Memory B cell (primary cell): ENCODE measurements around the gene CLEC2D.
"Not testable (repeated sequence)": the region's sequence is repeated elsewhere in the genome, so short reads cannot be mapped to it uniquely, and the experiment has no call there.

Source experiments
- ATAC-seq: fragments of 150-1000 bp; cut with Tn5 transposase; 2 replicates; pipeline ENCODE4 v1.10.0; 2021; ENCODE audit warnings: low read depth, mild to moderate bottlenecking, moderate library complexity
- DNase-seq, 2 donors: peaks; one replicate each; pipeline ENCODE4 v3.0.0; 2022; ENCODE audit warnings: low spot score in 2 of 2
- H3K27ac Mint-ChIP-seq: one replicate; pipeline ENCODE4 v1.8.0; 2022; ENCODE audit warnings: mild to moderate bottlenecking, moderate library complexity, mixed read lengths
- H3K27me3 Mint-ChIP-seq: one replicate; pipeline ENCODE4 v1.8.0; 2022; ENCODE audit warnings: mixed read lengths
- H3K36me3 Mint-ChIP-seq: one replicate; pipeline ENCODE4 v1.8.0; 2022; ENCODE audit warnings: mild to moderate bottlenecking, mixed read lengths
- H3K4me1 Mint-ChIP-seq: one replicate; pipeline ENCODE4 v1.8.0; 2022; ENCODE audit warnings: mixed read lengths
- H3K4me3 Mint-ChIP-seq: one replicate; pipeline ENCODE4 v1.8.0; 2022; ENCODE audit warnings: mild to moderate bottlenecking, moderate library complexity, mixed read lengths
- H3K9me3 Mint-ChIP-seq: one replicate; pipeline ENCODE4 v1.8.0; 2022; ENCODE audit warnings: mixed read lengths

The CLEC2D gene

GRCh38 chr12:9672340-9672739, 2.8 kb downstream of the CLEC2D start:
- not testable (repeated sequence) for ATAC-seq, H3K9me3 Mint-ChIP-seq, DNase-seq, H3K27me3 Mint-ChIP-seq
- H3K36me3 Mint-ChIP-seq: peaks cover 29% of the 10 kb centered on the region
- H3K27ac Mint-ChIP-seq: peak overlapping the region; percentile 91
- peaks cover 70% of the 10 kb centered on the region for H3K4me1 Mint-ChIP-seq
- H3K4me3 Mint-ChIP-seq: peak overlapping the region; percentile 86

- Mint-ChIP-seq H3K9me3 (peaks cover 2% of the 10 kb centered on the region), H3K36me3 (peaks cover 36% of the 10 kb centered on the region), H3K4me1 (peaks cover 64% of the 10 kb centered on the region), H3K27me3 (no peaks in the 10 kb centered on the region), H3K27ac (peak overlapping the region; percentile 91), H3K4me3 (peak overlapping the region; percentile 86)
- peak; percentile 64 for ATAC-seq
- no peak for DNase-seq
These were observed 4.1 kb downstream of the CLEC2D start for GRCh38 chr12:9673404-9674225.

GRCh38 chr12:9674226-9674590, 4.7 kb downstream of the CLEC2D start:
- H3K4me3 Mint-ChIP-seq: peak overlapping the region; percentile 79
- H3K9me3 Mint-ChIP-seq: peaks cover 2% of the 10 kb centered on the region
- no peak for DNase-seq
- ATAC-seq: peak; percentile 31
- H3K36me3 Mint-ChIP-seq: peaks cover 38% of the 10 kb centered on the region
- peak overlapping the region; percentile 91 for H3K27ac Mint-ChIP-seq
- peaks cover 62% of the 10 kb centered on the region for H3K4me1 Mint-ChIP-seq
- no peaks in the 10 kb centered on the region for H3K27me3 Mint-ChIP-seq

GRCh38 chr12:9682508-9682907, 13.0 kb downstream of the CLEC2D start:
- Mint-ChIP-seq H3K27ac (peak overlapping the region; percentile 48), H3K4me1 (peaks cover 34% of the 10 kb centered on the region)
- not testable (repeated sequence) for ATAC-seq

GRCh38 chr12:9682949-9683348, 13.4 kb downstream of the CLEC2D start:
- not testable (repeated sequence) for H3K27me3 Mint-ChIP-seq, DNase-seq, H3K4me3 Mint-ChIP-seq, ATAC-seq
- peak overlapping the region; percentile 48 for H3K27ac Mint-ChIP-seq
- H3K36me3 Mint-ChIP-seq: peaks cover 54% of the 10 kb centered on the region
- H3K4me1 Mint-ChIP-seq: peaks cover 33% of the 10 kb centered on the region
- peaks cover 13% of the 10 kb centered on the region for H3K9me3 Mint-ChIP-seq

More at GRCh38 chr12:9682508-9682907, 13.0 kb downstream of the CLEC2D start:
- H3K4me3 Mint-ChIP-seq, DNase-seq, H3K27me3 Mint-ChIP-seq: not testable (repeated sequence)
- peaks cover 13% of the 10 kb centered on the region for H3K9me3 Mint-ChIP-seq
- H3K36me3 Mint-ChIP-seq: peaks cover 58% of the 10 kb centered on the region

- not testable (repeated sequence) for DNase-seq
- ATAC-seq: peak; percentile 73
These were observed 15.9 kb downstream of the CLEC2D start for GRCh38 chr12:9685366-9685765.

GRCh38 chr12:9685915-9686314, 16.4 kb downstream of the CLEC2D start:
- peaks cover 10% of the 10 kb centered on the region for H3K9me3 Mint-ChIP-seq
- H3K27ac Mint-ChIP-seq: peak overlapping the region; percentile 46
- ATAC-seq (no peak), DNase-seq (no peak)
- peaks cover 23% of the 10 kb centered on the region for H3K4me1 Mint-ChIP-seq
- no peaks in the 10 kb centered on the region for H3K27me3 Mint-ChIP-seq
- H3K4me3 Mint-ChIP-seq: no peak overlapping the region
- peaks cover 56% of the 10 kb centered on the region for H3K36me3 Mint-ChIP-seq

More at GRCh38 chr12:9685366-9685765, 15.9 kb downstream of the CLEC2D start:
- Mint-ChIP-seq H3K36me3 (peaks cover 56% of the 10 kb centered on the region), H3K4me1 (peaks cover 23% of the 10 kb centered on the region), H3K27ac (peak overlapping the region; percentile 46)
- not testable (repeated sequence) for H3K4me3 Mint-ChIP-seq, H3K9me3 Mint-ChIP-seq, H3K27me3 Mint-ChIP-seq

- peaks cover 59% of the 10 kb centered on the region for H3K36me3 Mint-ChIP-seq
- H3K4me1 Mint-ChIP-seq: peaks cover 21% of the 10 kb centered on the region
- ATAC-seq (no peak), DNase-seq (no peak)
- H3K9me3 Mint-ChIP-seq: peaks cover 8% of the 10 kb centered on the region
- H3K27me3 Mint-ChIP-seq: no peaks in the 10 kb centered on the region
- peak overlapping the region; percentile 46 for H3K27ac Mint-ChIP-seq
- H3K4me3 Mint-ChIP-seq: no peak overlapping the region
These were observed 17.7 kb downstream of the CLEC2D start for GRCh38 chr12:9687228-9687627.

- ATAC-seq (no peak), DNase-seq (no peak)
- peaks cover 10% of the 10 kb centered on the region for H3K4me1 Mint-ChIP-seq
- H3K4me3 Mint-ChIP-seq: no peak overlapping the region
- H3K27ac Mint-ChIP-seq: peak overlapping the region; percentile 69
- H3K36me3 Mint-ChIP-seq: peaks cover 62% of the 10 kb centered on the region
- H3K27me3 Mint-ChIP-seq: no peaks in the 10 kb centered on the region
- peaks cover 10% of the 10 kb centered on the region for H3K9me3 Mint-ChIP-seq
These were observed 23.4 kb downstream of the CLEC2D start for GRCh38 chr12:9692909-9693308.

- Mint-ChIP-seq H3K4me3 (no peak overlapping the region), H3K36me3 (peaks cover 54% of the 10 kb centered on the region), H3K9me3 (peaks cover 10% of the 10 kb centered on the region), H3K27me3 (no peaks in the 10 kb centered on the region), H3K27ac (no peak overlapping the region), H3K4me1 (peaks cover 15% of the 10 kb centered on the region)
- ATAC-seq (no peak), DNase-seq (no peak)
These were observed 24.7 kb downstream of the CLEC2D start for GRCh38 chr12:9694241-9694640.

GRCh38 chr12:9695150-9695549, 25.6 kb downstream of the CLEC2D start:
- not testable (repeated sequence) for H3K9me3 Mint-ChIP-seq, H3K27me3 Mint-ChIP-seq, H3K4me3 Mint-ChIP-seq, ATAC-seq, DNase-seq
- peaks cover 47% of the 10 kb centered on the region for H3K36me3 Mint-ChIP-seq
- peaks cover 22% of the 10 kb centered on the region for H3K4me1 Mint-ChIP-seq
- H3K27ac Mint-ChIP-seq: peak overlapping the region; percentile 12

GRCh38 chr12:9695661-9696060, 26.1 kb downstream of the CLEC2D start:
- Mint-ChIP-seq H3K4me1 (peaks cover 24% of the 10 kb centered on the region), H3K36me3 (peaks cover 45% of the 10 kb centered on the region), H3K27ac (peak overlapping the region; percentile 12)
- H3K4me3 Mint-ChIP-seq, ATAC-seq, DNase-seq, H3K27me3 Mint-ChIP-seq, H3K9me3 Mint-ChIP-seq: not testable (repeated sequence)

GRCh38 chr12:9697619-9698018, 28.1 kb downstream of the CLEC2D start:
- ATAC-seq (no peak), DNase-seq (no peak)
- peaks cover 42% of the 10 kb centered on the region for H3K4me1 Mint-ChIP-seq
- peaks cover 8% of the 10 kb centered on the region for H3K9me3 Mint-ChIP-seq
- H3K36me3 Mint-ChIP-seq: peaks cover 29% of the 10 kb centered on the region
- no peaks in the 10 kb centered on the region for H3K27me3 Mint-ChIP-seq
- H3K4me3 Mint-ChIP-seq: no peak overlapping the region
- no peak overlapping the region for H3K27ac Mint-ChIP-seq

GRCh38 chr12:9698681-9699080, 29.2 kb downstream of the CLEC2D start:
- DNase-seq (no peak), ATAC-seq (no peak)
- Mint-ChIP-seq H3K4me3 (no peak overlapping the region), H3K36me3 (peaks cover 25% of the 10 kb centered on the region), H3K9me3 (peaks cover 8% of the 10 kb centered on the region), H3K27ac (peak overlapping the region; percentile 77), H3K27me3 (no peaks in the 10 kb centered on the region), H3K4me1 (peaks cover 45% of the 10 kb centered on the region)
